HG03064 (cell line): Measurements from ENCODE around the gene FGF7.
"Not testable (repeated sequence)": the region's sequence is repeated elsewhere in the genome, so short reads cannot be mapped to it uniquely, and the experiment has no call there.

ENCODE experiments used
- ATAC-seq: cut with Tn5 transposase; IDR thresholded peaks from one replicate; pipeline ENCODE4 v1.9.1; 2021; ENCODE audit warnings: low read depth; ENCODE audit not compliant: unreplicated experiment

The FGF7 gene, protein sequence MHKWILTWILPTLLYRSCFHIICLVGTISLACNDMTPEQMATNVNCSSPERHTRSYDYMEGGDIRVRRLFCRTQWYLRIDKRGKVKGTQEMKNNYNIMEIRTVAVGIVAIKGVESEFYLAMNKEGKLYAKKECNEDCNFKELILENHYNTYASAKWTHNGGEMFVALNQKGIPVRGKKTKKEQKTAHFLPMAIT

DNA sequence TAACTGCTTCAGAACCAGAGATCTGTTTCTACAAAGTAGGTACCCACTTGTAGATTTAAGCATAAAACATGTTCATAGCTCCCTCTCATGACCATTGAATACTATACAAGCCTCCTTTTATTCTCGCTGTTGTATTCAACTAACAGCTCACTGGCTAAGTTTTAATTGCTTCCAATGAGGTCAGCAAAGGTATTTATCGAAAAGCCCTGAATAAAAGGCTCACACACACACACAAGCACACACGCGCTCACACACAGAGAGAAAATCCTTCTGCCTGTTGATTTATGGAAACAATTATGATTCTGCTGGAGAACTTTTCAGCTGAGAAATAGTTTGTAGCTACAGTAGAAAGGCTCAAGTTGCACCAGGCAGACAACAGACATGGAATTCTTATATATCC, at the start of gene FGF7:
Gene FGF7 (plus strand): TSS at position 222 of the 400 bp plus-strand sequence. CDS start 1,056 bp downstream, outside the sequence.
- ATAC-seq = no peak

DNA sequence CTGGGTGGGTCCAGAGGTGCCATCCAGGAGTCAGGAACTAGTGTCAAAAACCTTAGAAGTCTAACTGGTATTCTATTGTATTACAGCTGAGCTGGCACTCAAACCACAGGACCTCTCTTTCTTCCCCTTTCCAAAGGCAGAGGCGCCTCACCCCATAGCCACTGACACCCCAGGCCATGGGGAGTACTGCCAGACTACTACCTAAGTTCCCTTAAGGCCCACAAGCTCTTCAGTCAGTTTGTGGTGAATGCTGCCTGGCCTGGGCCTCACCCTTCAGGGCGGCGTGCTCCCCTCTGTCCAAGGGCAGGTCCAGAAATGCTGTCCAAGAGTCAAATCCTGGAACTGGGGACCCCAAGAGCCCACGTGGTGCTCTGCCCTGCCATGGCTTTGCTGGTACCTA, 43.0 kb upstream of the FGF7 start:
- ATAC-seq = no peak

DNA sequence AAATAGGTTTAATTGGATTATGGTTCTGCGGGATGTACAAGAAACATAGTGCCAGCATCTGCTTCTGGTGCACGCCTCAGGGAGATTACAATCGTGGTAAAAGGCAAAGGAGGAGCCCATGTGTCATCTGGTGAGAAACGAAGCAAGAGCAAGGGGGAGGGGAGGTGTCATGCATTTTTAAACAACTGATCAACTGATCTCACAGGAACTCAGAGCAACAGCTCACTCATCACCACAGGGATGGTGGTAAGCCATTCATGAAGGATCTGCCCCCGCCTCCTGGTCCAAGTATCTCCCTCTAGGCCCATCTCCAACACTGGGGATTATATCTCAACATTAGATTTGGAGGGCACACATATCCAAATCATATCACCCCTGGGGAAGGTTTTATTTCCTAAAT, 42.1 kb upstream of the FGF7 start:
- no peak for ATAC-seq

DNA sequence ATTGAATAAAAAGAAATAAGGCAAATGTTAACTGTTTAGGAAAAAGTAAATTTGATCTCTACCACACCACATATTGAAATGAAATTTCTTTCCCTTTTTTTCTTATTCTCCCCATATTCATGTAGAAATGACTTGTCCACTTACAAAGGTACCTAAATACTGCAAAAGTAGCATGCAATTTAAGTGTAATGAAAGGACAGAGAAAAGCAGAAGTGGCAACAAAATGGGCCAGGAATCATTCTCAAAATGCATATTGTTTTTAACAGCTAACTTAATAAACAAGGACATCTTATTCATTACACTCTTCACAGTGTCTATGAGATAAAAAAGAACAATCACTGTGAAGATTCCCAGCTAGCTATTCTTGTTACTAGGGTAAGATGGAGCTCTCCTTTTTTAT, 40.6 kb upstream of the FGF7 start:
- ATAC-seq = no peak

DNA sequence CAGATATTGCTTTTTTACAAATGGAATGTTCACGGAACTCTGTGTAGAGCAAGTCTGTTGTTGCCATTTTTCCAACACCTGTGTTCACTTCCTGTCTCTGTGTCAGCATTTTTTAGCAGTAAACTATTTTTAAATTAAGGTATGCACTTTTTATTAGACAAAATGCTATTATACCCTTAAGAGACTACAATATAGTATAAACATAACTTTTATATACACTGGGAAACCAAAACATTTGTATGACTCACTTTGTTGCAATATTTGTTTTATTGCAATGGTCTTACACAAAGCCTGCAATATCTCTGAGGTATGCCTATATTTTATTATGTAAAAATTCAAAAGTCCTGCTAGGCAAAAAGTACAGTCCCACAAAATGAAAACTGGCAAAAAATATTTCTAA, 39.8 kb upstream of the FGF7 start:
- ATAC-seq = no peak

DNA sequence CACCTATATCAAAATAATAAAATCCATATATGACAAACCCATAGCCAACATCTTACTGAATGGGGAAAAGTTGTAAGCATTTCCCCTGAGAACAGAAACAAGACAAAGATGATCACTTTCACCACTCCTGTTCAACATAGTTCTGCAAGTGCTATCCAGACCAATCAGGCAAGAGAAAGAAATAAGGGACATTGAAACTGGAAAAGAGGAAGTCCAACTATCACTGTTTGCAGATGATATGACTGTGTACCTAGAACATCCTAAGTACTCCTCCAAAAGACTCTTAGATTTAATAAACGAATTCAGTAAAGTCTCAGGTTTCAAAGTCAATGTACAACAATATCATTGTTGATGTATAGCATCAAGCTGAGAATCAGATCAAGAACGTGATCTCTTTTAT, 35.6 kb upstream of the FGF7 start:
- no peak for ATAC-seq

DNA sequence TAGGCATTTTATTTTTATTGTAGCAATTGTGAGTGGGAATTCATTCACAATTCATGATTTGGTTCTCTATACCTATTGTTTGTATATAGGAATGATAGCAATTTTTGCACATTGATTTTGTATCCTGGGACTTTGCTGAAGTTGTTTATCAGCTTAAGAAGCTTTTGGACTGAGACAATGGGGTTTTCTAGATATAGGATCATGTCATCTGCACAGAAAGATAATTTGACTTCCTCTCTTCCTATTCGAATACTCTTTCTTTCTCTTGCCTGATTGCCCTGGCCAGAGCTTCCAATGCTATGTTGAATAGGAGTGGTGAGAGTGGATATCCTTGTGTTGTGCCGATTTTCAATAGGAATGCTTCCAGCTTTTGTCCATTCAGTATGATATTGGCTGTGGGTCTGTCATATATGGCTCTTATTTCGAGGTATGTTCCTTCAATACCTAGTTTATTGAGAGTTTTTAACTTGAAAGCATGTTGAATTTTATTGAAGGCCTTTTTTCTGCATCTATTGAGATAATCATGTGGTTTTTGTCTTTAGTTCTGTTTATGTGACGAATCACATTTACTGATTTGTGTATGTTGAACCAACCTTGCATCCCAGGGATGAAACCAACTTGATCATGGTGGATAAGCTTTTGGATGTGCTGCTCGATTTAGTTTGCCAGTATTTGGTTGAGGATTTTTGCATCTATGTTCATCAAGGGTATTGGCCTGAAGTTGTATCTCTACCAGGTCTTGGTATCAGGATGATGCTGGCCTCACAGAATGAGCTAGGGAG, 20.3 kb upstream of the FGF7 start:
- not testable (repeated sequence) for ATAC-seq

DNA sequence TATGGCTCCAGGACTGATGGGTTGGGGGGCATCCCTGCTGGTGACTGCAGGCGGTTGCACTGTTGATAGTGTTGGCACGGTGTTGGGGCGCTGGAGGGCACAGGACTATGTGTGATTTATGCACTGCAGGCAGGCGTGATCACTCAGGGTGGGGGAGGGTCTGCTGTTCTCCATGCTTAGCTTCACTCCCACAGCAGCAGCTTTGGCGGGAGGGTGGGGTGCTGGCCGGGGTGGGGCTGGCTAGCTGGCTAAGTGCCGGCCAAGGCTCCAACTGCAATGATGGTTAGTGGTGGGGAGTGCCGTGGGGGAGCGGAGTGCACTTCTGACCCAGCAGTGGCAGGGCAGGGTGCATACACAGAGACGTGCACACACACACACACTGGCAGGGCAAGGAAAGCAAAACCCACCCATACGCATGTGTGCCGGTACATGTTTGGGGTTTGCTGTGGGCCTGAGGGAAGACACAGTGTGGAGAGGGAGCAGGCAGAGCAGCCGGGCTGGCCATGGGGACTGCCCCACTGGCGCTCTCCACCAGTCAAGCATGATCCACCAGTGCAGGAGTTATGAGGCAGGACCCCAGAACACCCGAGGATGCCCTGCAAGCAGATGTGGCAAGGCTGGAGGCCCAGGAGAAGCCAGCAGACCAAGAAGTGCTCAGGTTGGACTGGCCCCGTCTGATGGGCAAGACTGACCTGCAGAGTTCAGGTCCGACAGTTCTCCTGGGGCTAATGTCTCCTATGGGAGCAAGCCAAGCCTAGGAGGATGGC, 16.5 kb upstream of the FGF7 start:
- ATAC-seq = no peak

DNA sequence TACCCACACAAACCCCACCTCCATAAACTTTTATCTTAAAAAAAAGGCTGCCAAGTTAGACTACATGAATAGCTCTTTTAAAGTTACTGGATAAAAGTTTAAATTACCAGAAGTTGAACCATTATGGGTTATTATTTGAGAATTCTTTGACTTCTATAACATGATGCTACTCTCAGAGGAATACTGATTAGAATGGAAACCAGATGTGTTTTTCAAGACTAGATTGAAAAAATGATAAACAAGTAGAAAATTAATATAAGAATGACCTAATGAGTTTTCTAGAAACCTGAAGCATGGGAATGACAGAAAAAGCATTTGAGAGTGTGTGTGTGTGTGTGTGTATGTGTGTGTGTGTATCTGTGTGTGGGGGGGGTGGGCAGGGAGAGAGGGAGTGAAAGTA, 12.4 kb upstream of the FGF7 start:
- no peak for ATAC-seq

DNA sequence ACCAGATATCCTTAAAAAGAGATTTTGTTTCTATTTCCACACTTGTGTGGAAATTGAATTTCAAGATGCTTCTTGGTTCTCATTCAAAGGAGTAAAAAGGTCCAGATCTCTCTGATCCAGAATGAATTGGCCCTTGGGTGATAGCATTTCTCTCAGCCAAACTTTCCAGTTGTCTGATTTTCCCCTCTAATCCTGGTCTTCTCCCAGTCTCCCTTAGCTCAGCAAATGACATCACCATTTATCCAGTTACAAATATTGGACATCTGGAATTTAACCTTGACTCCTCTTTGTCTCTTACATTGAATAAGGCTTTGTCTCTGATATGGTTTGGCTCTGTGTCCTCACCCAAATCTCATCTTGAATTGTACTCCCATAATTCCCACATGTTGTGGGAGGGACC, 10.2 kb upstream of the FGF7 start:
- ATAC-seq = no peak

DNA sequence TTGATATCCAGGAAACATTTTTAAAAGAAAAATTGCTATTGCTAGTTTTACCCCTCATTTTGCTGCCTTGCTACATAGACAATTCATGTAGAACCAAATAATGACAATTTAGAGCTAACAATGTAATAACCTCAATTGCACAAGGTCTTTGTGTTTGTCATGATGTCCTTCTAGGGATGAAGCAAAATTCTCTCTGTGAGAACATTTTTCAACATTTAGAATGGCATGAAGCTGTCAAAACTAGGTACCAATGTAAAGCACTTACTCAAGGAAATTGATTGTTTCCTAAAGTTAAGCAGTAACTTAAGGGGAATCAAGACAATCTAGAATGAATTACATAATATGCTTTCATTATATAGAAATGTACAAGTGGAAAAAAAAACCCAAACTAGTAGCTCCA, 7.9 kb upstream of the FGF7 start:
- ATAC-seq = no peak

DNA sequence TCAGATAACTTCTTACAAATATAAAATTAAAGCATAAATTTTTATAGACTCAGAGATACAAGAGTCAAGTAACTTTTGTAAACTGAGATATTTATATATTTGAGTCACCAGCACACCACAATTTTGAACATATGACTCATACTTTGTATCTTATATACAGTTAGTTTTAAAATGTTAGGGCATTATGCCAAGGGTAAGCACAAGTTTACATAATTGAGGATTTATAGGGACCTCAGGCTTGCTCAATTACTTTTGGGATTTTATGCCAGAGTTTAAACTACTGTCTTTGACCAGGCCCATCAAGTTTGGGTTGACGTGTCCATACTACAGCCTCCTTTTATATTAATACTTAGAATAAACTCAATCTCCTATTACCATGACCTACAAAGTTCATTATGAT, 7.4 kb upstream of the FGF7 start:
- ATAC-seq = no peak

DNA sequence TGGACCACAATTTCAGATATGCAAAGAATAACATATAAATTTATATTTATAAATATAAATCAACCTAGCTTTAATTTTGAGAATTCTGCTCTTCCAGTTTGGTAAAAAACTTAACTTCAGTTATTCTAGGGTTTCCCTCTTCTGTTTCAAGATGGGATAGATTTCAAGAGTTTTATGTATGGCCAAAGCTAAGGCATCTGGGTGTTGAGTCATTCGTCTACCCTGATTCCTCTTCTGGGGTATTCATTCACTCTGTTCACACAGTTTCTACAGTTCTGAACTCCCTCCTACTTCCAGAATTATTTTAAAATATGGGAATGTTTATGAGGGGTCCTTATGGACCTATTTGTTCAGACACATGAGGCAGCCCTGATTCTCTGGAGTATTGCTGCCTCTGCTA, 4.2 kb upstream of the FGF7 start:
- no peak for ATAC-seq

DNA sequence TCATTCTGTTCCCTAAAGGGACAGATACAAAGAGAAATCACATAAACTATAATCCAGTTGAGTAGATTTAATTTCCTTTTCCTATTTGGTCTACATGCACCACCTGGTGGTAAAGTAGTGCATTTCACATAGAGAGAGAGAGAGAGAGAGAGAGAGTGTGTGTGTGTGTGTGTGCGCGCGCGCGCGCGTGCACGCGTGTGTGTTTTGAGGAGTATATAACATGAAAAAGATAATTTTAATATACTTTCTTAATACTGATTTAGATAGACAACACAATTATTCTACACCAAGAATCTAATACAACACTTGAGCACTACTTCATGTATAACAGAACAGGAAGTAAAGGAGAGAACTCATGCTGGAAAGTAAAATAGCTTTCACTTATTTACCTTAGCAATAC, 1.1 kb upstream of the FGF7 start:
- ATAC-seq = no peak

DNA sequence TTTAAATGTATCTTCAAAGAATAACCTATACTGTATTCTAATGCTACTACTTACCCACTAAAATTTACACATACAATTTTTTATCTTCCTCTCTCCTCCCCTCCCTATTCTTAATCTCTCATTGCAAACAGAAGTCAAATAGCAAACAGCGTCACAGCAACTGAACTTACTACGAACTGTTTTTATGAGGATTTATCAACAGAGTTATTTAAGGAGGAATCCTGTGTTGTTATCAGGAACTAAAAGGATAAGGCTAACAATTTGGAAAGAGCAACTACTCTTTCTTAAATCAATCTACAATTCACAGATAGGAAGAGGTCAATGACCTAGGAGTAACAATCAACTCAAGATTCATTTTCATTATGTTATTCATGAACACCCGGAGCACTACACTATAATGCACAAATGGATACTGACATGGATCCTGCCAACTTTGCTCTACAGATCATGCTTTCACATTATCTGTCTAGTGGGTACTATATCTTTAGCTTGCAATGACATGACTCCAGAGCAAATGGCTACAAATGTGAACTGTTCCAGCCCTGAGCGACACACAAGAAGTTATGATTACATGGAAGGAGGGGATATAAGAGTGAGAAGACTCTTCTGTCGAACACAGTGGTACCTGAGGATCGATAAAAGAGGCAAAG, 984 bp downstream of the FGF7 start:
- no peak for ATAC-seq

DNA sequence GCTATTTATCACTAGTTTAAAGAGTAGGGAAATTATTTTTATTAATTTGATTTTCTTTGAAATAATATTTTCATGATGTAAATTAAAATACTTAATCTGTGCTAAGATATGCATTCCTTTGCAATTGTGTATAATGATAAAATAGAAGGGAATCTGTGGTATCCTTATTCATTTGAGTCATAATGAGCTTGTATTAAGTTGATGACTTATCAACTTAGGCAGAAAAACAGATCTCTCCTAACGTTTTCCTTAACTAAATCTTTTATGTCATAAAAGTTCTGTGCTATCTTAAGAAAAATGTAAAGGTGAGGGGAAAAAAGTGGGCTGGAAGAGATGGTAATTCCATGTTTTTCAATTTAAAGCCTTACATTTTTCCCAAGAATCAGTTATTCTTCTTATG, 1.9 kb downstream of the FGF7 start:
- ATAC-seq = no peak

DNA sequence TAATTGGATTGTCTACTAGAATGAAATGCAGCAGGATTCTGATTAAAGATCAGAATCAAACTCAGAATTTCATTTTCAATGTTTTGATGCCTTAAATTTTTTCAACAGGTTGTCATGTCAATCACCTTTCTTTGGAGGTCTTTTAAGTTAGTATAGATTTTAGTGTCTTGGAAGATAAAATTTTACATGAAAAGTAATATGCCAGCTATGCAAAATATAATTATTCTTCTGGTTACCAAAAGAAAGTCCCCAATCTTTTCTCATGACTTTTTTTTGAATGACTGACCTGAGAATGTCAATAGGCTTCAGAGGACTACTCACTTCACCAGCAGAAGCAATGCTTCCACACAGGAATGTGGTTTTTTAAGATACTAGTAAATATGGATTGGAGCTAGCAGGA, 4.3 kb downstream of the FGF7 start:
- ATAC-seq = no peak

DNA sequence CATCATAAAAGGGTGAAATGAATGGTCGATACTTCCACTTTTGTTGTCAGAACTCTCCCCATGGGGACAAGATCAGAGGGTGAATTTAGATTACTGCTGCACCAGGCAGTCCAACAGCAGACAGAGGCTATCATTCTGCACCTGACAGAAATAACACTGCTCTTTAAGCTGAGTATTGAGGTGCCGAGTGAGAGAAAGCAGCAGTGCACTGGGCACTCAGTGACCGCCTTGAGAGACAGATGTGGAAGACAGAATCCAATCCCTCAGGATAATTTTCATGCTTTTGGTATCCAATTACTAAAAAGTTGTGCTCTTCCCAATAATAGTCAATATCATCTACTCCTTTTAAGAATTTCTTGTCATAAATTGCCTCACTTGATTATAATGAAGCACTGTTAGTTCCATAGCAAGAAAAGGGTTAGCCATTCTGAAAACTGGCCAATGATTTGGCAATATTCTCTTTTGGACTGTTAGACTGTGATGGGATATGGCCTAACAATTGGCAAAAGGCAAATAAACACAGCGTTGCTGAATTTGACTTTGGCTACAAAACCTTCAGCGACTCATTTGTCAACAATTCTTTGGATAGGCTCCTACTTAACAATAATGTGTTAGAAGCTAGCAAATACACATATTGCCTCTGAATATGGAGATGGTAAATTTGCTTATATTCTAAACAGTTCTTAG, 5.5 kb downstream of the FGF7 start:
- no peak for ATAC-seq

DNA sequence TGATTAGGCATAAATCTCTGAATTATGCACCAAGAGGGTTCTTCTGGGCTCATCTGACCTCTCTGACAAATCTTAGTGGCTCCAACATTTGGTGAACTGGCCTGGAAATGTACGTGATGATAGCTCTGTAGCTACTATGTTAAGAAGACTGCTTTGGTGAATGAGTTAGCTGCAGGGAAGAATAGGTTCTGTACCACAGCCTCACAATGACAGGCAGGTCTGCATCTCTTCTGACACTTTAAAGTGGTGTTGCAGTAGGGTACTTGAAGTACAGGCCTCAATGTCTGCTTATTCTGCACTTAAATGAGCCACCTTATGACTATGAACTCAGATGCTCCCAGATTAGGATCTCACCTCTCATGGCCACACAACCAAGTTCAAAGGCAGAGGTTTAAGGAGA, 7.0 kb downstream of the FGF7 start:
- no peak for ATAC-seq

DNA sequence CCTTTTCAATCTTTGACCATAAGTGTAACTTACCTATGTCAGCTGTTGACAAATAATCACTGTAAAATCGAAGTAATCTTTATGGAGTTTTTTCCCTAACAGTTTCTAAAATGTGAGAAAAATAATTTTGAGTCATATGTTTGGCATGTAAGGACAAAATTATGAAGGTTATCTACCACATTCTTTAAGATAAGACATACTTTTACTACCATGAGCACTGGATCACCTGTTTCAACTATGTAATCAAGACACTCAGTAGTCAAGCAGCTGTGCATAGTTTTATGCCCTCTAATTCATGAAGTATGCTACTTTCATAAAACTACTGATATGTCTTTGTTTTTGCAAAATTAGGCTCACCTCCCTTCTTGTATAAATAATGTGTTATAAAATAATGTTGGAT, 12.1 kb downstream of the FGF7 start:
- no peak for ATAC-seq

DNA sequence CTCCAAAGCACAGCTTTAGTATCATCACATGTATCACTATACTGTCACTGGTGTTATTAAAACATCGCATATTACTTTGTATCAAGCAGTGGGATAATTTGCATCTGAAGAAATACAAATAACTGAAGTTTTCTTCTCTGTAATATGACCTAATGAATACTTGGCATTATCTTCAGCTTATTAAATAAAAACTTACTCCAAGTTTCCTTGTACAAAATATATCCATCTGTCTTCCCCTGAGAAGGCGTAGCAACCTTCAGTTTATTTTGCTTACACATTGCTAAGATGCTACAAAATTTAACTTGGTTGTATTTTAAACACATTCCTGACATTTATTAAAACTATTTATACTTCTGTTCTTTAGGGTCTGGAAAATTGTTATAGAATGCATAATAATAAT, 13.7 kb downstream of the FGF7 start:
- ATAC-seq = no peak
